ACC112 (cell line): ENCODE results near the gene WDR1.
A peak's percentile ranks its signal among the peaks of the same experiment; 100 is the strongest.

Source experiments
- H2AFZ ChIP-seq: fragments of 200-600 bp; sonication (generic); one replicate; pipeline ENCODE4 v1.6.0; 2017; ENCODE audit warnings: antibody characterized with exemption, low read length; ENCODE audit not compliant: unreplicated experiment
- H3K27ac ChIP-seq: fragments of 200-600 bp; sonication (generic); 2 replicates; pipeline ENCODE4 v1.5.1; 2014; ENCODE audit warnings: low read depth, mild to moderate bottlenecking, antibody characterized with exemption, low read length, moderate library complexity
- H3K27me3 ChIP-seq: fragments of 200-600 bp; sonication (generic); 2 replicates; pipeline ENCODE4 v1.6.1; 2014; ENCODE audit warnings: mild to moderate bottlenecking, antibody characterized with exemption, low read length, moderate library complexity, mixed read lengths; ENCODE audit not compliant: insufficient read depth
- H3K36me3 ChIP-seq: fragments of 200-600 bp; sonication (generic); 2 replicates; pipeline ENCODE4 v1.6.1; 2016; ENCODE audit warnings: mild to moderate bottlenecking, antibody characterized with exemption, low read length, moderate library complexity, mixed read lengths; ENCODE audit not compliant: insufficient read depth
- H3K4me1 ChIP-seq: fragments of 200-600 bp; sonication (generic); one replicate; pipeline ENCODE4 v1.6.1; 2016; ENCODE audit warnings: low read length, mixed read lengths; ENCODE audit not compliant: insufficient read depth, unreplicated experiment, control insufficient read depth
- H3K4me3 ChIP-seq: fragments of 200-600 bp; sonication (generic); 2 replicates; pipeline ENCODE4 v1.5.1; 2014; ENCODE audit warnings: mild to moderate bottlenecking, low read depth, low read length
- H3K79me2 ChIP-seq: fragments of 200-600 bp; sonication (generic); one replicate; pipeline ENCODE4 v1.6.0; 2016; ENCODE audit warnings: low read length; ENCODE audit not compliant: control insufficient read depth, unreplicated experiment, insufficient read depth

The WDR1 gene

DNA sequence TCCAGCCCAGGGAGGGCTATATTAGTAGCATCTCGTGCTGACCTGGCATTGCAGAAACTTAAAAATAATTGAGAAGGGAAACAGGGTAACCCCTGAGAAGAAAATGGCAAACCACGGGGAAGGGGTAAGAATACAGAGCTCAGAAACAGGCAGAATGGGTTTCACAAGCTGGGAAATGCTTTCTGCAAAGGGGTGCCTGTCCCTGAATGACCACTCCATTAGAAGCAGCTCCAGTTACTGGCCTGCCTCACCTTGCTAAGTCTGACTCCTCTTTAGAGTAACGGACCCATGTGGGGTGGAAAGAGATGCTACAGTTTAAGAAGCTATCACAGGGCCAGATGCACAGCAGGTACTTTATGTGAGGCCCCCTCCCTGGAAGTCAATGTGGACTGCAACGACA is 2.5 kb downstream of the WDR1 start:
- peak overlapping the region; percentile 91 for H3K4me3 ChIP-seq
- H2AFZ ChIP-seq, result no peak overlapping the region
- H3K36me3 ChIP-seq, result peaks cover 43% of the 10 kb centered on the region
- H3K4me1 ChIP-seq, result peaks cover 59% of the 10 kb centered on the region
- H3K27me3 ChIP-seq, result no peaks in the 10 kb centered on the region
- no peak overlapping the region for H3K27ac ChIP-seq
- H3K79me2 ChIP-seq, result peaks cover 79% of the 10 kb centered on the region

DNA sequence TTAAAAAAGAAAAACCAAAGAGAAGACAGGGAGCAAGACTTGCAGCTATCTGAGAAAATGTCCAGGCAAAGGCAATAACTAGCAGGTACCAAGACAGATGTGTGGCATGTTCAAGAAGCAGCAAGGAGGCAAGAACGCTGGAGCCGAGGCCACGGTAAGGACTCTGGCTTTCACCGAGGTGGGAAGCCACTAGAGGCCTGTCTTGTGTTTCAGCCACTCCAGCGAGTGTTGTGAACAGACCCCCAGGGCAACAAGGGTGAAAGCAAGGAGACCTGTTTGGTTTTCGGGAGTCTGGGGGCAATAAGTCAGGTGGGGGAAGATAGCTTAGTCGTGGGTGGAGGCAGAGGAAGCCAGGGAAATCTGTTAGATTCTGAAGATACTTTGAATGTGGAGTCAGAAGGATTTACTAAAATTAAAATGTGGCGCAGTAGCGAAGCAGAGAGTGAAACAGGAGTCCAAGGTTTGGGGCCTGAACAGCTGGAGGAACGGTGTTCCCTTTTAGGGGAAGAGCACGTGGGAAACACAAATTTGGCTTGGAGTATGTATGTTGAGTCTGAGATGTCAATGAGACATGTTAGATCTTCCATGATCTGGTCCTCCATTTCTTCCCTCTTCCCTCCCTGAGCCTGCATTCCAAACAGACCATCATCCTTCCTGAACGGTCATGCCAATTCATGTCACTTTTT is 3.1 kb downstream of the WDR1 start:
- Histone ChIP-seq H3K4me1 (peaks cover 65% of the 10 kb centered on the region), H3K79me2 (peaks cover 85% of the 10 kb centered on the region), H3K36me3 (peaks cover 48% of the 10 kb centered on the region)

DNA sequence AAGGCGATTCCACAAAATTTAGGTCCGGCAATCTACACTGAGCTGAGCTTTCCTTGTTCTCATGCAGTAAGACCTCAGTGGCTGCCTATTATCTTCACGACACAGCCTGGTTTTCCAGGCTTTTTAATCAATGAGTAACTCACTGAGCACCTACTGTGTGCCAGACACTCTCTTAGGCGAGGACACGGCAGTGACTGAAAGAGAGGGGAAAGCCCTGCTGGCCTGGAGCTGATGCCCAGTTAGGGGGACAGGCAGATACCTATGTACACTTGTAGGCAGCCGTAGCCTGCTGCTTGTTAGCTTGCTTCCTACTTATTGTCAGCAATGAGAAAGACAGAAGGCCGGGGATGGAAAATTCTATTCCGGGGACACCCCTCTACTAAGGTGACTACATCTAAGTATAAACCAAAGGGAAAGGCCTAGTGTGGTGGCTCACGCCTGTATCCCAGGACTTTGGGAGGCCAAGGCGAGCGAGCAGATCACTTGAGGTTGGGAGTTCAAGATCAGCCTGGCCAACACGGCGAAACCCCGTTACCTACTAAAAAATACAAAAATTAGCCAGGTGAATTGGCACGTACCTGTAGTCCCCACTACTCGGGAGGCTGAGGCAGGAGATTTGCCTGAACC is 3.8 kb downstream of the WDR1 start:
- no peak overlapping the region for H3K27ac ChIP-seq
- peaks cover 54% of the 10 kb centered on the region for H3K36me3 ChIP-seq
- H3K79me2 ChIP-seq, result peaks cover 92% of the 10 kb centered on the region
- H3K4me3 ChIP-seq, result no peak overlapping the region
- no peak overlapping the region for H2AFZ ChIP-seq
- H3K4me1 ChIP-seq, result peaks cover 67% of the 10 kb centered on the region
- H3K27me3 ChIP-seq, result no peaks in the 10 kb centered on the region

More for the DNA sequence above, 3.1 kb downstream of the WDR1 start:
- Histone ChIP-seq H2AFZ (no peak overlapping the region), H3K27me3 (no peaks in the 10 kb centered on the region), H3K27ac (no peak overlapping the region), H3K4me3 (peak overlapping the region; percentile 91; the same call in 1 of the 2 replicates)

DNA sequence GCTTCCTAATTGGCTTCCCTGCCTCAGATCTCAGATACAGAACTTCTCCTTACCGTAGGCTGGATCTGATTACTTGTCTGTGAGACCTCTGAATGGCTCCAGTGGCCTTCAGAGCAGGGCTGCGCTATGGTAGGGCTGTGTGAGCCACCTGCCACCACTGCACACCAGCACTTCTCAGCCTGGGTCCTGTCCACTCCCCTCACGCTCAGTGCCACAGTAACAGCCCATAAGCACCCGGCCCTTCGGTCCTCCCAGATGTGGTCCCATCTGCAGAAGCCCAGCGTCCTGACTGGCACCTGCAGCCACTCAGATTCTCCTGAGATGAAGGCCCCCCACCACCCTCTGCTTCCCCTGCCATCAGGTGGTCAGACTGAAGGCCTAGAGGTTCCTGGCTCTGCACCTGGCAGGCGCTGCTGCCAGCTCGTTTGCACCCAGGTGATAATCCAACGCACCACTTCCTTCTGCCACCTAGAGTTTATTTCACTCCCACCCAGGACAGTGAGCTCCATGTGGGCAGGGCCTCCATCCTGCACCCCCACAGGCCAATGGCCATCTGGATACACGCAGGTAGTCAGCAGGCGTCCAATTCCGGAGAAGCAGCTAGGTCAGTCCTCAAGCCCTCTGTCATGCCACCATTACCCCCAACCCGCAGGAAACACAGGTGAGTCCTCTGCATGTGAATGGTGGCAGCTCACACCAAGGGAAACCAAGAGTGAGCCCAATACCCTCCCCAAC is 5.4 kb downstream of the WDR1 start:
- peaks cover 93% of the 10 kb centered on the region for H3K79me2 ChIP-seq
- peaks cover 54% of the 10 kb centered on the region for H3K36me3 ChIP-seq
- no peak overlapping the region for H3K27ac ChIP-seq
- no peak overlapping the region for H3K4me3 ChIP-seq
- H3K4me1 ChIP-seq, result peaks cover 74% of the 10 kb centered on the region
- H2AFZ ChIP-seq, result no peak overlapping the region
- H3K27me3 ChIP-seq, result no peaks in the 10 kb centered on the region

DNA sequence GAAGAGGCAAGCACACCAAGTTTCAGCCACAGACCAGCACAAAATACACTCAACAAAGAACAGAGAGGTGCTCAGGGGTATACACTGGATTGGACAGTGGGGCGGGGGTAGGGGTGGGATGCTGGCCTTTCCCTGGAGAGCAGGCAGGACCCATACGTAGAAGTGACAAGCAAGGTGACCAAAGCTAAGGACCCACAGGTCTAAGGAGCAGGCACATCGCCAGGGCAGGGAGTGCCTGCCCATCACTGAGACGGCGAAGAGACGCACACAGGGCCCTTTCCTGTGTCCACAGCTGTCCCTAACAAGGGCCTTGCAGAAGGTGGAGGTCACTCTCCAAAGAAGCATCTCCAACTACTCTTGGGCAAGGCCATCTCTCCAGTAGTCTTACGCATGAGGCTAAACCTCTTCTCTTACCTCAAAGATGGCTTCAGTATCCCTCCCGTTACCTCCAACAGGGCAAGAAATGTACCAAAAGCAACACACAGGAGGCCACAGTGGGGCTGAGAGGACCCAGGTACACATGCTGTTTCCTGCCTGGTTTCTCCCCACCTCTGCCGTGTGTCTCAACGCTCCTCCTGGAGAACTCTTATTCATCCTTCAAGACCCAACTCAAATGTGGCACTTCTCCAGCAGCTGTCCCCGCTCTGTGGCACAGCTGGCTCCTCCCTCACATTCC is 6.5 kb downstream of the WDR1 start:
- Histone ChIP-seq H3K4me1 (peaks cover 84% of the 10 kb centered on the region), H2AFZ (no peak overlapping the region), H3K79me2 (peaks cover 93% of the 10 kb centered on the region), H3K27ac (0 out of 2 replicates have a peak overlapping the region, but pooled peaks have one; percentile 90), H3K4me3 (no peak overlapping the region), H3K27me3 (no peaks in the 10 kb centered on the region), H3K36me3 (peaks cover 55% of the 10 kb centered on the region)

DNA sequence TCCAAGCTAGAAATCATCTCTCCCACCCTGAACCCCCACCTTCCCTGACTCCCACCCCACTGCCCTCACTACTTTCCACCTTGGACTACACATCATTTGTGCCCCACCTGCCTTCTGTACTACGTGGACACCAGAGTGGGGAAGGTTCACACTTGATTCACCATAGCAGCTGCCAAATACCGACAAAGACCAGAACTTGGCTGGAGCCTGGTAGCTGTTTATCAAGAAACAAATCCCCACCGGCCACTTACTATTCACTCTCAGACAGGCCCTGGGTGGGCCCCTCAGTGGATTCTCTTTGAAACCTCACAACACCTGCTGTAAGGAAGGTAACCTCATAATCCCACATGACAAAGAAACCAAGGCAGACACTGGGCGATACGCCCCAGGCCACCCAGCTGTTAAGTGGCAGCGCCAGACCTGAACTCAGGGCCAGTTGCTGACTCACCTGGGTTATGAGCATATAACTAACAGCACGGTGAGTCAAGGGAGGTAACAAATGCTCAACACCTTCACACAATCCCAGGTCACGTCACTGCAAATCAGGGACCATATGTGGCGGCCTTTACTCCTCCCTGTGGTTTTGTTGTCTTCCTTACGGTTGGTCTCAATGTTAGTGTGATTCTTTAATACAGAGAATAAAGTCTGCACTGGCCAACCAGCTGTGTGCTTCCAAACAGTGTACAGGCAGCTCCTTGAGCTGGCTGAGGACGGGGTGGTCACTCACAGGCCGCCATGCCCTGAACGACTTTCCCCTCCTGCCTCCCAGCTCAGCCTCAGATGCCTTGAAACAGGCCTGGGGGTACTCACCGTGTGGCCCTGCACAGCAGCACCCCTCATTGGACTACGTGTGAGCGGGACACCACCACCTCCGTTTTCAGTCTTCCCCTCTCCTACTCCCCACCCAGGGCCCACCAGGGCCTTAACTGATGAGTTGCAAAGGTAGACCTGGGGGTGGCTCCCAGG is 7.5 kb downstream of the WDR1 start:
- Histone ChIP-seq H3K4me1 (peaks cover 84% of the 10 kb centered on the region), H3K27me3 (no peaks in the 10 kb centered on the region), H2AFZ (no peak overlapping the region), H3K27ac (peak overlapping the region; percentile 90), H3K4me3 (no peak overlapping the region), H3K79me2 (peaks cover 93% of the 10 kb centered on the region), H3K36me3 (peaks cover 49% of the 10 kb centered on the region)

DNA sequence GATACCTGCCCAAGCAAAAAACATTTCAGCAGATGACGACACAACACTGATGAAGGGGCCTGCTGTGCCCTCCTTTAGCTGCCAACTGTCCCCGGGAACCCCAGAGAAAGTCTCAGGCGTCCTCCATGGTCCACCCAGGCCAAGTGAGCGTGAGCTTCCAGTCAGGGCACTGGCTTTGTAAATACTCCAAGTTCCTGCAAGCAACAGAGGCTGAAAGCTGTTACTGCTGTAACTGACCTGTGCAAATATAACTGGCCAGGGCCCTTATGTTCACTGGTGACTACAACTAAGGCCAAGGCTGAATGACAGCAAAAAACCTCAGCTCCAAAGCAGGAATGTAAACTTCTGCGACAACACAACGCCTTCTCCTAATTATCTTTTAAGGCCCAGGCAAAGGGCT is 8.2 kb downstream of the WDR1 start:
- Histone ChIP-seq H2AFZ (no peak overlapping the region), H3K27ac (peak overlapping the region; percentile 90), H3K27me3 (no peaks in the 10 kb centered on the region), H3K79me2 (peaks cover 93% of the 10 kb centered on the region), H3K36me3 (peaks cover 45% of the 10 kb centered on the region), H3K4me3 (no peak overlapping the region), H3K4me1 (peaks cover 84% of the 10 kb centered on the region)

DNA sequence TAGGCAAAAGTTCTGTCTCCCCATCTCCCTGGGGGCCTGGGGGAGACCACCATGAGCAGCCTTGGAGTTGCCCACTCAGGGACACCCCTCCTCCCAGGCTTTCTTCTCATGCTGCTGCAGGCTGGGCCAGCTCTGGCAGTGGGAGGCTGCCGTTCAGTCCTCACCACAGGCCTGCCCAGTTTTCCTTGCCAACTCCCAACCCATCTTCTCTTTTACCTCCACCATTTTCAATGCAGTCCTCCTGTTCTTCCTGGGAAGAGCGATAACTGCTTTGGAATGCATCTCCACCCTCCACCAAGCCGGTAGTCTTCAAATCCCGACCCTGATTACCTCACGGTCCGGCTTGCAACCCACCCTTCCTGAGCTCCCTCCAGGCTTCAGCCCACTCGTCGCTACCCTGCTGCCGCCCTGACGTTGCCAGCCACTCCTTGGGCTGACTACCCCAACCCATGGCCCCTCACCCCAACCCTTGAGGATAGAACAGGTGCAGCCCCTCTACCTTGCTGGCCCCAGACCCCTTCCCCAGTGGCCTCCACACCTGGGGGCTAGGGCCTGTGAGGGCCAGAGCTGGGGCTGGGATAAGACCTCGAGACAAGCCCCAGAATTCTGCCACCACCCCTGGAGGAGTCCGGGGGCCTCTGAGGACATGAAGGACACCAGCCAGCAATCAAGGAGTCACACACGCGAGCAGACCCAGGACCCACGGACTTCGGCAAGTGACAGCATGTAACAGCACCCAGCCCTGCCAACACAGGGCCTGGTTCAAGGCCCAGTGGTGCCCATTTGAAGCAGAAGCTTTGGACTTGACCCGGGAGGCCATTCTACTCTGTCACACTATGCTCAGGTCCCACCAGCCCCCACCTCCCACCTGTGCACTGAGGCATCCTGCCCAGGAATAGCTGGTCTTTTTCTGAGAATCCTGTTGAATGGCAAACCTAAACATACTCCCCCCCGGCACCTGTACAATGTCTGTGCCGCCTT is 9.2 kb downstream of the WDR1 start:
- H3K27me3 ChIP-seq, result no peaks in the 10 kb centered on the region
- H3K4me3 ChIP-seq, result peak overlapping the region; percentile 10; the same call in 1 of the 2 replicates
- H3K36me3 ChIP-seq, result peaks cover 36% of the 10 kb centered on the region
- peaks cover 93% of the 10 kb centered on the region for H3K79me2 ChIP-seq
- H3K4me1 ChIP-seq, result peaks cover 78% of the 10 kb centered on the region
- H2AFZ ChIP-seq, result no peak overlapping the region
- H3K27ac ChIP-seq, result peak overlapping the region; percentile 90

DNA sequence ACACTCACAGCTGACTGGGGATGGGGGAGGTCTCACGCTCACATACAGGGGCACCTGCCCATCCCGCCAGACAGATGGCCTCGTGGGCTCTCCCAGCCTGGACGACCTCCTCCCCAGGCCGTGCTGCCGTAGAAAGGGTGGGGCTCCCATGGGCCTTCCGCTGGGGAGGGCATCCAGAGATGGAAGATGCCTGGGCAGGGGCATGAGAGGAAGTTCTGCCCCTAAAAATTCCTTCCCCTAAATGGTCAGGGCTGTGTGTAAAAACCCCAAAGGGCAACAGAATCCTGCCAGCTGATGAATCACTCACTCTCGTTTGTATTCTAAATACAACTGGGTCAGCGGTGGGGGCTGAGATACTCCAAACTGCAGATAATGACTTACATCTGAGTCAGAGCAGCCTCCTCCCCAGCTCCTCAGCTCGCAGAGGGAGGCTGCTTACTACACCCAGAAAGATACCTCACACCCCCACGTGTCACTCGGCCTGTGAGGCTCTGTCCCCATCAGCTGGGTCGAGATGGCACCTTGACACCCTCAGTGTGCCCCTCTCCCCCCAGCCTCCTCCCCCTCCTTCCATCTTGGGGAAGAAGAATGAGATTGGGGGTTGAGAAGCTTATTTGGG is 10.1 kb downstream of the WDR1 start:
- Histone ChIP-seq H3K79me2 (peaks cover 93% of the 10 kb centered on the region), H3K36me3 (peaks cover 32% of the 10 kb centered on the region), H2AFZ (no peak overlapping the region), H3K4me3 (peak overlapping the region; percentile 67), H3K4me1 (peaks cover 77% of the 10 kb centered on the region), H3K27ac (peak overlapping the region; percentile 90), H3K27me3 (no peaks in the 10 kb centered on the region)
